Gastrocnemius medialis (tissue), 4 donors: Measurements from ENCODE around the gene GRAPL.
"Not testable (repeated sequence)": the region's sequence is repeated elsewhere in the genome, so short reads cannot be mapped to it uniquely, and the experiment has no call there.

Source experiments
- CTCF ChIP-seq, 5 experiments: fragments of 450-650 bp in 3 of 5; fragments of 200-600 bp in 2 of 5; sonication (generic) in 2 of 5; IDR thresholded peaks in 4 of 5; conservative IDR thresholded peaks in 1 of 5; 1 replicate in 4 of 5; 2 replicates in 1 of 5; pipeline ENCODE4 v1.5.1; 2016 to 2019; ENCODE audit warnings: antibody characterized with exemption in 5 of 5, mild to moderate bottlenecking in 3 of 5, moderate library complexity in 3 of 5
- POLR2A ChIP-seq, 2 donors: fragments of 450-650 bp; IDR thresholded peaks; one replicate each; pipeline ENCODE4 v1.6.1; 2017; ENCODE audit warnings: antibody characterized with exemption in 2 of 2, mild to moderate bottlenecking in 2 of 2, moderate library complexity in 2 of 2

- TF ChIP-seq POLR2A (IDR thresholded peaks at IDR 0.05); CTCF (IDR thresholded peaks at IDR 0.05 in 4 of 5, conservative IDR thresholded peaks at IDR 0.05 in 1 of 5): not testable (repeated sequence)
Observed at GRCh38 chr17:19112459-19112826, 14.9 kb upstream of the GRAPL start.
